B cell (primary cell): Measurements from ENCODE around the gene TPSB2. TPM values are rescaled to one million over a fixed set of nuclear protein-coding genes. Genes with fewer than 3 reads are reported as not detected.

Experiments used
- ATAC-seq: fragments of 200-7000 bp; cut with Tn5 transposase; one replicate; pipeline ENCODE4 v1.10.0; 2021; ENCODE audit warnings: low read depth, mild to moderate bottlenecking, moderate number of reproducible peaks, moderate library complexity
- CTCF ChIA-PET: fragments of 350-600 bp; sonication (Branson Sonifier 250); formaldehyde crosslinking; loops from one replicate; lab custom pipeline; 2021; ENCODE audit warnings: antibody characterized with exemption, inconsistent platforms; lab: Charles Lee
- POLR2A ChIA-PET: fragments of 350-600 bp; sonication (Branson Sonifier 250); formaldehyde crosslinking; loops from one replicate; lab custom pipeline; 2021; ENCODE audit warnings: antibody characterized with exemption; lab: Charles Lee
- DNase-seq: peaks from one replicate; pipeline ENCODE4 v3.0.0; 2013
- H2AFZ ChIP-seq: 2 replicates; pipeline ENCODE4 v1.6.1; 2012; ENCODE audit warnings: mild to moderate bottlenecking, low read depth, low read length; ENCODE audit not compliant: insufficient read depth, poor library complexity, severe bottlenecking
- H3K27ac ChIP-seq, 2 donors: 1 replicate in 1 of 2; 2 replicates in 1 of 2; pipeline ENCODE4 v1.5.1; 2012 to 2013; ENCODE audit warnings: low read length in 2 of 2, mild to moderate bottlenecking in 2 of 2, moderate library complexity in 1 of 2
- H3K27me3 ChIP-seq, 4 experiments: fragments of 200-600 bp in 1 of 4; sonication (generic) in 1 of 4; replicated peaks in 1 of 4; 1 replicate in 2 of 4; 2 replicates in 2 of 4; pipeline versions ENCODE4 v1.6.1 to v1.7.0; 2013 to 2016; ENCODE audit warnings: low read length in 3 of 4, mild to moderate bottlenecking in 2 of 4, mixed read lengths in 1 of 4, moderate library complexity in 1 of 4; ENCODE audit not compliant: insufficient read depth in 4 of 4, control insufficient read depth in 3 of 4; ENCODE audit errors: control extremely low read depth in 1 of 4
- H3K36me3 ChIP-seq, 2 experiments: replicated peaks in 1 of 2; 1 replicate in 1 of 2; 2 replicates in 1 of 2; pipeline versions ENCODE4 v1.6.1 to v1.7.1; 2013; ENCODE audit warnings: low read length in 1 of 2; ENCODE audit not compliant: insufficient read depth in 2 of 2, control insufficient read depth in 1 of 2; ENCODE audit errors: control extremely low read depth in 1 of 2, extremely low read depth in 1 of 2
- H3K4me1 ChIP-seq, 2 donors: fragments of 200-600 bp in 1 of 2; sonication (generic) in 1 of 2; 1 replicate in 1 of 2; 2 replicates in 1 of 2; pipeline versions ENCODE4 v1.5.1 to v1.6.1; 2013 to 2017; ENCODE audit warnings: low read length in 2 of 2; ENCODE audit not compliant: control insufficient read depth in 2 of 2, insufficient read depth in 2 of 2
- H3K4me2 ChIP-seq: replicated peaks from 2 replicates; pipeline ENCODE3; 2012; ENCODE audit warnings: mild to moderate bottlenecking, low read depth, low read length; ENCODE audit not compliant: poor library complexity, severe bottlenecking
- H3K4me3 ChIP-seq, 5 experiments: fragments of 200-600 bp in 1 of 5; sonication (generic) in 1 of 5; 1 replicate in 3 of 5; 2 replicates in 2 of 5; pipeline versions ENCODE4 v1.5.1 to v1.7.0; 2011 to 2016; ENCODE audit warnings: low read length in 4 of 5, mild to moderate bottlenecking in 4 of 5, low read depth in 2 of 5, control low read depth in 1 of 5, moderate library complexity in 1 of 5; ENCODE audit not compliant: insufficient read depth in 1 of 5; ENCODE audit errors: control extremely low read depth in 1 of 5, extremely low read depth in 1 of 5
- H3K79me2 ChIP-seq: fragments of 200-600 bp; sonication (generic); one replicate; pipeline ENCODE4 v1.6.0; 2016; ENCODE audit warnings: low read length; ENCODE audit not compliant: control insufficient read depth, insufficient read depth
- H3K9ac ChIP-seq: fragments of 200-600 bp; sonication (generic); 2 replicates; pipeline ENCODE4 v1.6.1; 2017; ENCODE audit warnings: mild to moderate bottlenecking, low read length, moderate library complexity
- H3K9me3 ChIP-seq, 3 donors: one replicate each; pipeline versions ENCODE4 v1.6.1 to v1.7.1; 2013; ENCODE audit warnings: low read length in 2 of 3; ENCODE audit not compliant: control insufficient read depth in 2 of 3, insufficient read depth in 1 of 3; ENCODE audit errors: control extremely low read depth in 1 of 3
- H4K20me1 ChIP-seq: 2 replicates; pipeline ENCODE4 v1.6.0; 2012; ENCODE audit warnings: mild to moderate bottlenecking, low read length; ENCODE audit not compliant: insufficient read depth, control insufficient read depth, poor library complexity, severe bottlenecking
- H3K27ac Mint-ChIP-seq: one replicate; pipeline ENCODE4 v1.8.0; 2021; ENCODE audit warnings: mixed read lengths
- H3K27me3 Mint-ChIP-seq: one replicate; pipeline ENCODE4 v1.8.0; 2021; ENCODE audit warnings: mixed read lengths
- H3K4me1 Mint-ChIP-seq: one replicate; pipeline ENCODE4 v1.8.0; 2021; ENCODE audit warnings: mixed read lengths
- H3K4me3 Mint-ChIP-seq: one replicate; pipeline ENCODE4 v1.8.0; 2021; ENCODE audit warnings: mixed read lengths
- H3K9me3 Mint-ChIP-seq: one replicate; pipeline ENCODE4 v1.8.0; 2022; ENCODE audit warnings: mixed read lengths; ENCODE audit not compliant: insufficient read depth
- EZH2 ChIP-seq: IDR thresholded peaks from 2 replicates; pipeline ENCODE4 v1.6.1; 2012; ENCODE audit warnings: borderline replicate concordance, low read depth, mild to moderate bottlenecking, moderate library complexity, low read length; ENCODE audit not compliant: insufficient read depth, poor library complexity, severe bottlenecking
- WGBS: methylation state at CpG from one replicate; pipeline ENCODE4 v1.1.5; 2013; ENCODE audit warnings: missing lambda C conversion rate; ENCODE audit not compliant: insufficient coverage; 5-methylcytosine and 5-hydroxymethylcytosine counted together
- intact Hi-C: fragments of 100-400 bp; cut with micrococcal nuclease; formaldehyde crosslinking; loops from one replicate; pipeline ENCODE4 v1.10.0; 2022
- polyA plus RNA-seq: library from polyadenylated mRNA; depleted of rRNA; stranded (reverse); fragments of >200 nt; gene quantifications from 2 replicates; pipeline ENCODE4 v1.2.3, GENCODE V29; 2012
- total RNA-seq, 2 donors: library from RNA; stranded (reverse); fragments of 120-200 nt in 1 of 2; gene quantifications; 1 replicate in 1 of 2; 2 replicates in 1 of 2; pipeline versions ENCODE4 v1.2.3 to v1.2.4, GENCODE V29; 2013 to 2022
- TF ChIP-seq, protein P1 (sequence below): fragments of 200-600 bp; IDR thresholded peaks from one replicate; pipeline ENCODE4 v1.8.0; 2022; ENCODE audit warnings: antibody characterized with exemption, mild to moderate bottlenecking

TPSB2 gene
- total and polyA plus RNA-seq, 2 donors (not counting 1 experiment from before 2014, with no cell fraction given) = not detected

- no peaks in the 10 kb centered on the region for H3K9me3 Mint-ChIP-seq
- H3K36me3 ChIP-seq = no peaks in the 10 kb centered on the region
- H3K4me3 Mint-ChIP-seq = no peak overlapping the region
- peaks cover 0 to 5% (median 0%) of the 10 kb centered on the region in 3 donors for H3K9me3 ChIP-seq
- DNase-seq (no peak), ATAC-seq (no peak)
- CTCF ChIA-PET = no interaction called here
- H3K79me2 ChIP-seq = no peaks in the 10 kb centered on the region
- H3K27me3 Mint-ChIP-seq = peaks cover 7% of the 10 kb centered on the region
- H3K4me2 ChIP-seq = no peak overlapping the region
- WGBS = 50% methylated on average over 9 of the region's 11 CpGs
- H3K4me1 Mint-ChIP-seq = no peaks in the 10 kb centered on the region
- no peak overlapping the region for H3K4me3 ChIP-seq
- H2AFZ ChIP-seq = no peak overlapping the region
- intact Hi-C loops = no loop called here
- H4K20me1 ChIP-seq = no peaks in the 10 kb centered on the region
- H3K27ac ChIP-seq = no peak overlapping the region
- no peaks in the 10 kb centered on the region for H3K4me1 ChIP-seq
- H3K27me3 ChIP-seq = peaks cover 0 to 4% (median 0%) of the 10 kb centered on the region in 4 experiments
- POLR2A ChIA-PET = no interaction called here
- H3K9ac ChIP-seq = no peak overlapping the region
- H3K27ac Mint-ChIP-seq = no peak overlapping the region
- TF ChIP-seq EZH2 = no peak
- TF ChIP-seq, protein P1, sequence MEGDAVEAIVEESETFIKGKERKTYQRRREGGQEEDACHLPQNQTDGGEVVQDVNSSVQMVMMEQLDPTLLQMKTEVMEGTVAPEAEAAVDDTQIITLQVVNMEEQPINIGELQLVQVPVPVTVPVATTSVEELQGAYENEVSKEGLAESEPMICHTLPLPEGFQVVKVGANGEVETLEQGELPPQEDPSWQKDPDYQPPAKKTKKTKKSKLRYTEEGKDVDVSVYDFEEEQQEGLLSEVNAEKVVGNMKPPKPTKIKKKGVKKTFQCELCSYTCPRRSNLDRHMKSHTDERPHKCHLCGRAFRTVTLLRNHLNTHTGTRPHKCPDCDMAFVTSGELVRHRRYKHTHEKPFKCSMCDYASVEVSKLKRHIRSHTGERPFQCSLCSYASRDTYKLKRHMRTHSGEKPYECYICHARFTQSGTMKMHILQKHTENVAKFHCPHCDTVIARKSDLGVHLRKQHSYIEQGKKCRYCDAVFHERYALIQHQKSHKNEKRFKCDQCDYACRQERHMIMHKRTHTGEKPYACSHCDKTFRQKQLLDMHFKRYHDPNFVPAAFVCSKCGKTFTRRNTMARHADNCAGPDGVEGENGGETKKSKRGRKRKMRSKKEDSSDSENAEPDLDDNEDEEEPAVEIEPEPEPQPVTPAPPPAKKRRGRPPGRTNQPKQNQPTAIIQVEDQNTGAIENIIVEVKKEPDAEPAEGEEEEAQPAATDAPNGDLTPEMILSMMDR = no peak
Observed at GRCh38 chr16:1196494-1196893, 33.5 kb downstream of the TPSB2 start.

DNA sequence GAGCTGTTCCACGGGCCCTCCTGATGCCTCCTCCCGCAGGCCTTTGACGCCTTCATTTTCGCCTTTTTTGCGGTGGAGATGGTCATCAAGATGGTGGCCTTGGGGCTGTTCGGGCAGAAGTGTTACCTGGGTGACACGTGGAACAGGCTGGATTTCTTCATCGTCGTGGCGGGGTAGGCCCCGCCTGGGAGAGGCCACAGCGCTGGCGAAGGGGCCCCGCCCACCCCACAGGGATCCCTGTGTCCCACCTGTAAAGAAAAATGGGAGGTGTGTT is 34.7 kb downstream of the TPSB2 start:
- H3K9me3 ChIP-seq = peaks cover 0 to 5% (median 0%) of the 10 kb centered on the region in 3 donors
- no peaks in the 10 kb centered on the region for H4K20me1 ChIP-seq
- POLR2A ChIA-PET = no interaction called here
- CTCF ChIA-PET = no interaction called here
- H2AFZ ChIP-seq = no peak overlapping the region
- DNase-seq (no peak), ATAC-seq (no peak)
- H3K79me2 ChIP-seq = no peaks in the 10 kb centered on the region
- intact Hi-C loops = no loop called here
- no peak overlapping the region for H3K9ac ChIP-seq
- no peak overlapping the region for H3K27ac ChIP-seq
- no peak overlapping the region for H3K4me3 ChIP-seq
- no peaks in the 10 kb centered on the region for H3K4me1 Mint-ChIP-seq
- WGBS = 82% methylated on average over 10 of the region's 14 CpGs
- H3K36me3 ChIP-seq = no peaks in the 10 kb centered on the region
- H3K4me3 Mint-ChIP-seq = no peak overlapping the region
- no peak overlapping the region for H3K27ac Mint-ChIP-seq
- H3K9me3 Mint-ChIP-seq = no peaks in the 10 kb centered on the region
- peaks cover 7% of the 10 kb centered on the region for H3K27me3 Mint-ChIP-seq
- H3K4me2 ChIP-seq = no peak overlapping the region
- H3K27me3 ChIP-seq = peaks cover 0 to 4% (median 0%) of the 10 kb centered on the region in 4 experiments
- TF ChIP-seq, protein P1 = no peak
- TF ChIP-seq EZH2 = no peak
- H3K4me1 ChIP-seq = no peaks in the 10 kb centered on the region
